ENCODE results near the gene FXYD5.

- TF ChIP-seq CTCF (IDR thresholded peaks at IDR 0.05) (no peak), ZFX (IDR thresholded peaks at IDR 0.05; ENCODE audit: borderline replicate concordance) (no peak)
Observed at GRCh38 chr19:35184884-35185283, 30.3 kb downstream of the FXYD5 start.
